ENCODE results near the gene CDH3. TPM values are rescaled to one million over a fixed set of nuclear protein-coding genes. Genes with fewer than 3 reads are reported as not detected.
"Not testable (repeated sequence)": the region's sequence is repeated elsewhere in the genome, so short reads cannot be mapped to it uniquely, and the experiment has no call there.

The CDH3 gene
- total RNA-seq, 1 experiment from 2014 or later: not detected

- H3K36me3 ChIP-seq, H3K27me3 ChIP-seq, H3K4me3 ChIP-seq, H3K9me3 ChIP-seq, DNase-seq: not testable (repeated sequence)
These were observed 71.4 kb downstream of the CDH3 start for GRCh38 chr16:68716516-68716915.

GRCh38 chr16:68717684-68718083 is 72.6 kb downstream of the CDH3 start:
- Histone ChIP-seq H3K36me3 (no peaks in the 10 kb centered on the region), H3K4me3 (no peak overlapping the region), H3K27me3 (no peaks in the 10 kb centered on the region), H3K9me3 (no peaks in the 10 kb centered on the region)
- DNase-seq: no peak

DNA sequence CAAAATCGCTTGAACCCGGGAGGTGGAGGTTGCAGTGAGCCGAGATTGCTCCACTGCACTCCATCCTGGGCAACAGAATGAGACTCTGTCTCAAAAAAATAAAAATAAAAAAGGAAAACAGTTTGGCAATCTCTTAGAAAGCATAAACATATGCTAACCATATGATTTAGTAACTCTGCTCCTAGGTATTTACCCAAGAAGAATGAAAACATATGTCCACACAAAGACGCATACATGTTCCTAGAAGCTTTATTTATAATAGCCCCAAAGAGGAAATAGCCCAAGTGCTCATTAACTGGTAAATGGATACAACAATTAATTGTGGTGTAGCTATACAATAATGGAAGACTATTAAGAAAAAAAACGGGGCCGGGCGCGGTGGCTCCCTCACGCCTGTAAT is 73.5 kb downstream of the CDH3 start:
- H3K9me3 ChIP-seq: no peaks in the 10 kb centered on the region
- DNase-seq: no peak
- H3K36me3 ChIP-seq: no peaks in the 10 kb centered on the region
- no peaks in the 10 kb centered on the region for H3K27me3 ChIP-seq
- H3K4me3 ChIP-seq: no peak overlapping the region

- no peaks in the 10 kb centered on the region for H3K27me3 ChIP-seq
- no peaks in the 10 kb centered on the region for H3K36me3 ChIP-seq
- H3K9me3 ChIP-seq: no peaks in the 10 kb centered on the region
- H3K4me3 ChIP-seq: no peak overlapping the region
- no peak for DNase-seq
These were observed 74.9 kb downstream of the CDH3 start for GRCh38 chr16:68719993-68720489.

- Histone ChIP-seq H3K27me3 (no peaks in the 10 kb centered on the region), H3K4me3 (no peak overlapping the region), H3K36me3 (no peaks in the 10 kb centered on the region), H3K9me3 (no peaks in the 10 kb centered on the region)
- DNase-seq: no peak
These were observed 77.3 kb downstream of the CDH3 start for GRCh38 chr16:68722119-68723024.

DNA sequence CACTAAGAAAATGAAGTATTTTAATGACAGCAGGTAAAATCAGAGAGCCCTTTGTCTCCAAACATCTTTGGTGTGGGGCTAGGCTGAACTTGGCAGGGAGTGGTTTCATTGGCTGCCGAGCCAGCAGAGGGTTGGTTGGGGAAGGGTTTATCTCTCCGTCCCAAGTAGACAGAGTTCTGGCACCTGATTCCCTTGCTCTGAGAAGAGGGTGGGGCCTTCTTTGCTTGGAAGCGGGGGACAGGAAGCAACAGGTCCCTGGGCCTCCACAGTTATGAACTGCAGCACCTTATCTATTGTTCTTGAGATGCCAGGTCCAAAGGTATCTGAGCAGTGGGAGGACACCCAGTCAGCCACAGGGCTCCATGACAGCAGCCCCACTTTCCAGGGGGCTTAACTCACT is 79.7 kb downstream of the CDH3 start:
- no peak overlapping the region for H3K4me3 ChIP-seq
- no peaks in the 10 kb centered on the region for H3K36me3 ChIP-seq
- no peak for DNase-seq
- H3K27me3 ChIP-seq: no peaks in the 10 kb centered on the region
- no peaks in the 10 kb centered on the region for H3K9me3 ChIP-seq

DNA sequence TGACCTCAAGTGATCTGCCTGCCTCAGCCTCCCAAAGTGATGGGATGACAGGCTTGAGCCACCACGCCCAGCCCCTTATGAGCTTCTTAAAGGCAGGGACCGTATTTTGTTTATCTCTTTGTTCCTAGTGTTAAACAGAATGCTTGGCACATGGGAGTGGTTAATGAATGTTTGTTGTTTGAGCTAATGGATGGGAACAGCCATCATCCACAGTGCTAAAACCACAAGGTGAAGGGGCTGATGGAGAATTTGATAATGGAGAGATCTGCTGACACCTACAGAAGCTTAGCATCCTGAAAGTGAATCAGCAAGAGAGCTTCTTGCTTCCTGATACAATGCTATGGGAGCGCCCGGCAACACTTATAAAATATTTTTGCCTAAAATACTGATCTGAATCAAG is 83.4 kb downstream of the CDH3 start:
- no peak for DNase-seq
- Histone ChIP-seq H3K4me3 (no peak overlapping the region), H3K27me3 (no peaks in the 10 kb centered on the region), H3K9me3 (no peaks in the 10 kb centered on the region), H3K36me3 (no peaks in the 10 kb centered on the region)

- DNase-seq: no peak
- Histone ChIP-seq H3K9me3 (no peaks in the 10 kb centered on the region), H3K4me3 (no peak overlapping the region), H3K36me3 (no peaks in the 10 kb centered on the region), H3K27me3 (no peaks in the 10 kb centered on the region)
These were observed 86.5 kb downstream of the CDH3 start for GRCh38 chr16:68731637-68732036.

- Histone ChIP-seq H3K9me3 (no peaks in the 10 kb centered on the region), H3K4me3 (no peak overlapping the region), H3K27me3 (no peaks in the 10 kb centered on the region), H3K36me3 (no peaks in the 10 kb centered on the region)
- DNase-seq: peak; percentile 34
These were observed 87.1 kb downstream of the CDH3 start for GRCh38 chr16:68732042-68732680.

GRCh38 chr16:68732741-68733399 is 87.8 kb downstream of the CDH3 start:
- no peaks in the 10 kb centered on the region for H3K27me3 ChIP-seq
- H3K4me3 ChIP-seq: no peak overlapping the region
- no peak for DNase-seq
- no peaks in the 10 kb centered on the region for H3K36me3 ChIP-seq
- no peaks in the 10 kb centered on the region for H3K9me3 ChIP-seq

- Histone ChIP-seq H3K36me3 (no peaks in the 10 kb centered on the region), H3K9me3 (no peaks in the 10 kb centered on the region), H3K27me3 (no peaks in the 10 kb centered on the region), H3K4me3 (no peak overlapping the region)
- DNase-seq: no peak
These were observed 88.5 kb downstream of the CDH3 start for GRCh38 chr16:68733570-68733969.

- no peaks in the 10 kb centered on the region for H3K36me3 ChIP-seq
- H3K9me3 ChIP-seq: no peaks in the 10 kb centered on the region
- no peaks in the 10 kb centered on the region for H3K27me3 ChIP-seq
- H3K4me3 ChIP-seq: no peak overlapping the region
- no peak for DNase-seq
These were observed 89.7 kb downstream of the CDH3 start for GRCh38 chr16:68734782-68735181.

GRCh38 chr16:68736561-68736960 is 91.5 kb downstream of the CDH3 start:
- H3K9me3 ChIP-seq: no peaks in the 10 kb centered on the region
- no peaks in the 10 kb centered on the region for H3K36me3 ChIP-seq
- H3K4me3 ChIP-seq: no peak overlapping the region
- no peaks in the 10 kb centered on the region for H3K27me3 ChIP-seq
- no peak for DNase-seq

DNA sequence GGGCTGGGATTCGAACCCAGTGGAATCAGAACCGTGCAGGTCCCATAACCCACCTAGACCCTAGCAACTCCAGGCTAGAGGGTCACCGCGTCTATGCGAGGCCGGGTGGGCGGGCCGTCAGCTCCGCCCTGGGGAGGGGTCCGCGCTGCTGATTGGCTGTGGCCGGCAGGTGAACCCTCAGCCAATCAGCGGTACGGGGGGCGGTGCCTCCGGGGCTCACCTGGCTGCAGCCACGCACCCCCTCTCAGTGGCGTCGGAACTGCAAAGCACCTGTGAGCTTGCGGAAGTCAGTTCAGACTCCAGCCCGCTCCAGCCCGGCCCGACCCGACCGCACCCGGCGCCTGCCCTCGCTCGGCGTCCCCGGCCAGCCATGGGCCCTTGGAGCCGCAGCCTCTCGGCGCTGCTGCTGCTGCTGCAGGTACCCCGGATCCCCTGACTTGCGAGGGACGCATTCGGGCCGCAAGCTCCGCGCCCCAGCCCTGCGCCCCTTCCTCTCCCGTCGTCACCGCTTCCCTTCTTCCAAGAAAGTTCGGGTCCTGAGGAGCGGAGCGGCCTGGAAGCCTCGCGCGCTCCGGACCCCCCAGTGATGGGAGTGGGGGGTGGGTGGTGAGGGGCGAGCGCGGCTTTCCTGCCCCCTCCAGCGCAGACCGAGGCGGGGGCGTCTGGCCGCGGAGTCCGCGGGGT is 92.1 kb downstream of the CDH3 start, which contains the start of gene CDH1:
Gene CDH1 (plus strand): TSS at position 247 of the 684 bp plus-strand sequence. CDS start 124 bp downstream, at position 371.
- no peak for DNase-seq
- H3K36me3 ChIP-seq: no peaks in the 10 kb centered on the region
- H3K9me3 ChIP-seq: no peaks in the 10 kb centered on the region
- no peak within 1 kb of the TSS for H3K4me3 ChIP-seq
- H3K27me3 ChIP-seq: no peaks in the 10 kb centered on the region

GRCh38 chr16:68737730-68738629 is 92.9 kb downstream of the CDH3 start:
- Histone ChIP-seq H3K36me3 (no peaks in the 10 kb centered on the region), H3K9me3 (no peaks in the 10 kb centered on the region), H3K4me3 (no peak overlapping the region), H3K27me3 (no peaks in the 10 kb centered on the region)
- DNase-seq: no peak

Measured in MG63 (cell line).